Gastroesophageal sphincter (tissue), 4 donors: ENCODE results near the gene PTK6. TPM values are rescaled to one million over a fixed set of nuclear protein-coding genes. Genes with fewer than 3 reads are reported as not detected.

Source experiments
- ATAC-seq: fragments of 150-250 bp; one replicate; pipeline ENCODE4 v1.9.1; 2016; ENCODE audit warnings: mild to moderate bottlenecking, moderate library complexity
- H3K27ac ChIP-seq, 4 donors: fragments of 200-600 bp; sonication (generic) in 3 of 4; 1 replicate in 3 of 4; 2 replicates in 1 of 4; pipeline ENCODE4 v1.5.1; 2016 to 2019
- H3K27me3 ChIP-seq: fragments of 200-600 bp; sonication (generic); one replicate; pipeline ENCODE4 v1.5.1; 2019
- H3K36me3 ChIP-seq, 2 donors: fragments of 200-600 bp; sonication (generic); one replicate each; pipeline ENCODE4 v1.5.1; 2019; ENCODE audit warnings: control low read depth in 1 of 2
- H3K4me1 ChIP-seq, 3 donors: fragments of 200-600 bp; sonication (generic); 1 replicate in 2 of 3; 2 replicates in 1 of 3; pipeline ENCODE4 v1.5.1; 2016 to 2019; ENCODE audit warnings: control low read depth in 2 of 3
- H3K4me3 ChIP-seq, 2 donors: fragments of 200-600 bp; sonication (generic); one replicate each; pipeline ENCODE4 v1.5.1; 2019; ENCODE audit warnings: mild to moderate bottlenecking in 1 of 2, moderate library complexity in 1 of 2
- H3K9me3 ChIP-seq, 3 donors: fragments of 200-600 bp; sonication (generic); one replicate each; pipeline ENCODE4 v1.5.1; 2017 to 2019; ENCODE audit warnings: control low read depth in 2 of 3
- CTCF ChIP-seq, 4 experiments: fragments of 200-600 bp in 2 of 4; fragments of 450-650 bp in 2 of 4; sonication (generic) in 1 of 4; IDR thresholded peaks; one replicate each; pipeline ENCODE4 v1.5.1; 2017 to 2019; ENCODE audit warnings: antibody characterized with exemption in 4 of 4, mild to moderate bottlenecking in 2 of 4, moderate library complexity in 2 of 4
- EP300 ChIP-seq: sonication (generic); formaldehyde crosslinking; IDR thresholded peaks from one replicate; pipeline ENCODE4 v1.6.1; 2017; ENCODE audit warnings: antibody characterized with exemption, mild to moderate bottlenecking
- POLR2A ChIP-seq, 2 donors: fragments of 450-650 bp; IDR thresholded peaks; one replicate each; pipeline ENCODE4 v1.6.1; 2017; ENCODE audit warnings: antibody characterized with exemption in 2 of 2, mild to moderate bottlenecking in 2 of 2, moderate library complexity in 1 of 2
- POLR2AphosphoS5 ChIP-seq: sonication (generic); formaldehyde crosslinking; IDR thresholded peaks from one replicate; pipeline ENCODE4 v1.6.1; 2017; ENCODE audit warnings: antibody characterized with exemption
- WGBS, 2 donors: methylation state at CpG; one replicate each; pipeline ENCODE4 v1.1.5; 2018; ENCODE audit warnings: low coverage in 1 of 2; 5-methylcytosine and 5-hydroxymethylcytosine counted together
- total RNA-seq, 4 donors: library from RNA; depleted of rRNA; stranded (reverse); fragments of >200 nt; gene quantifications; one replicate each; pipeline ENCODE4 v1.1.0, GENCODE V29; 2016

The PTK6 gene
- total RNA-seq, 4 donors from 2014 or later = 0.13 to 2.1 (median 0.42) TPM; not detected in 1

GRCh38 chr20:63566395-63567135, 29.4 kb upstream of the PTK6 start:
- 69% methylated on average over 4 of the region's 46 CpGs; no CpG with 5 or more reads in 1 of the 2 donors for WGBS, 2 donors
- TF ChIP-seq CTCF (IDR thresholded peaks at IDR 0.05) = no peak
- no peak for TF ChIP-seq POLR2AphosphoS5
- TF ChIP-seq EP300 = no peak
- TF ChIP-seq POLR2A (IDR thresholded peaks at IDR 0.05) = no peak
- Histone ChIP-seq H3K36me3 (peaks cover 0 to 67% of the 10 kb centered on the region in 2 donors), H3K4me3 (no peak overlapping the region), H3K27me3 (no peaks in the 10 kb centered on the region), H3K4me1 (peaks cover 0 to 11% (median 0%) of the 10 kb centered on the region in 3 donors), H3K9me3 (no peaks in the 10 kb centered on the region), H3K27ac (no peak overlapping the region)
- peak; percentile 32 for ATAC-seq

GRCh38 chr20:63565699-63566335, 28.6 kb upstream of the PTK6 start:
- H3K27ac ChIP-seq = no peak overlapping the region
- peaks cover 0 to 75% of the 10 kb centered on the region in 2 donors for H3K36me3 ChIP-seq
- 100% methylated on average over 2 of the region's 43 CpGs; no CpG with 5 or more reads in 1 of the 2 donors for WGBS, 2 donors
- no peak overlapping the region for H3K4me3 ChIP-seq
- peaks cover 0 to 11% (median 0%) of the 10 kb centered on the region in 3 donors for H3K4me1 ChIP-seq
- H3K9me3 ChIP-seq = no peaks in the 10 kb centered on the region
- ATAC-seq = no peak
- TF ChIP-seq POLR2A (IDR thresholded peaks at IDR 0.05) (no peak), CTCF (IDR thresholded peaks at IDR 0.05) (no peak)
- no peaks in the 10 kb centered on the region for H3K27me3 ChIP-seq

- Histone ChIP-seq H3K27me3 (no peaks in the 10 kb centered on the region), H3K27ac (no peak overlapping the region), H3K4me1 (peaks cover 0 to 11% (median 0%) of the 10 kb centered on the region in 3 donors), H3K36me3 (peaks cover 0 to 81% of the 10 kb centered on the region in 2 donors), H3K9me3 (no peaks in the 10 kb centered on the region), H3K4me3 (no peak overlapping the region)
- WGBS, 2 donors = 80% methylated on average over 1 of the region's 61 CpGs; no CpG with 5 or more reads in 1 of the 2 donors
- ATAC-seq = no peak
- TF ChIP-seq CTCF (IDR thresholded peaks at IDR 0.05) = no peak
- no peak for TF ChIP-seq EP300
- no peak for TF ChIP-seq POLR2A (IDR thresholded peaks at IDR 0.05)
- TF ChIP-seq POLR2AphosphoS5 = no peak
These were observed 28.0 kb upstream of the PTK6 start for GRCh38 chr20:63565021-63565698.

- Histone ChIP-seq H3K27me3 (peaks cover 4% of the 10 kb centered on the region), H3K4me1 (peaks cover 0 to 11% (median 0%) of the 10 kb centered on the region in 3 donors), H3K9me3 (no peaks in the 10 kb centered on the region), H3K27ac (no peak overlapping the region), H3K4me3 (no peak overlapping the region), H3K36me3 (peaks cover 0 to 88% of the 10 kb centered on the region in 2 donors)
- ATAC-seq = no peak
- WGBS, 2 donors = no CpG with 5 or more reads among the region's 62 CpGs
- TF ChIP-seq EP300 (no peak), POLR2A (IDR thresholded peaks at IDR 0.05) (no peak), POLR2AphosphoS5 (no peak), CTCF (IDR thresholded peaks at IDR 0.05) (no peak)
These were observed 27.0 kb upstream of the PTK6 start for GRCh38 chr20:63564036-63564810.
